Endodermal cell (in vitro differentiated cells): ENCODE results near the gene KCNN2. TPM values are rescaled to one million over a fixed set of nuclear protein-coding genes. Genes with fewer than 3 reads are reported as not detected.

Experiments
- DNase-seq: peaks from one replicate; pipeline ENCODE4 v3.0.0-alpha.2; 2017
- H3K27ac ChIP-seq: 2 replicates; pipeline ENCODE4 v1.5.1; 2013; ENCODE audit warnings: mild to moderate bottlenecking, low read depth, low read length, moderate library complexity
- H3K27me3 ChIP-seq: 2 replicates; pipeline ENCODE4 v1.6.1; 2013; ENCODE audit warnings: mild to moderate bottlenecking, low read length, moderate library complexity; ENCODE audit not compliant: insufficient read depth, control insufficient read depth, poor library complexity, severe bottlenecking
- H3K36me3 ChIP-seq: 2 replicates; pipeline ENCODE4 v1.7.0; 2013; ENCODE audit warnings: mild to moderate bottlenecking, low read length, moderate library complexity; ENCODE audit not compliant: control insufficient read depth, insufficient read depth
- H3K4me1 ChIP-seq: one replicate; pipeline ENCODE4 v1.7.0; 2013; ENCODE audit warnings: low read length; ENCODE audit not compliant: control insufficient read depth, insufficient read depth
- H3K4me3 ChIP-seq: 2 replicates; pipeline ENCODE4 v1.5.1; 2013; ENCODE audit warnings: mild to moderate bottlenecking, low read length, moderate library complexity
- H3K9ac ChIP-seq: 2 replicates; pipeline ENCODE4 v1.6.1; 2013; ENCODE audit warnings: mild to moderate bottlenecking, low read length, moderate library complexity; ENCODE audit not compliant: poor library complexity, severe bottlenecking; ENCODE audit errors: extremely low read depth
- H3K9me3 ChIP-seq: 2 replicates; pipeline ENCODE4 v1.6.1; 2013; ENCODE audit warnings: mild to moderate bottlenecking, low read length, moderate library complexity; ENCODE audit not compliant: control insufficient read depth
- H3K27ac Mint-ChIP-seq: 2 replicates; pipeline ENCODE4 v1.8.0; 2020; ENCODE audit warnings: mixed read lengths
- H3K27me3 Mint-ChIP-seq: 2 replicates; pipeline ENCODE4 v1.8.0; 2021; ENCODE audit warnings: mild to moderate bottlenecking, mixed read lengths; ENCODE audit not compliant: insufficient read depth
- H3K36me3 Mint-ChIP-seq: 2 replicates; pipeline ENCODE4 v1.8.0; 2020; ENCODE audit warnings: low read depth, mixed read lengths
- H3K4me1 Mint-ChIP-seq: 2 replicates; pipeline ENCODE4 v1.8.0; 2020; ENCODE audit warnings: mixed read lengths
- H3K4me3 Mint-ChIP-seq: 2 replicates; pipeline ENCODE4 v1.8.0; 2020; ENCODE audit warnings: mild to moderate bottlenecking, moderate library complexity, mixed read lengths
- H3K9me3 Mint-ChIP-seq: 2 replicates; pipeline ENCODE4 v1.8.0; 2020; ENCODE audit warnings: mild to moderate bottlenecking, mixed read lengths
- CTCF ChIP-seq: fragments of 200-600 bp; sonication (generic); conservative IDR thresholded peaks from 2 replicates; pipeline ENCODE4 v1.5.0; 2021; ENCODE audit warnings: antibody characterized with exemption, mild to moderate bottlenecking
- WGBS, 2 experiments: methylation state at CpG; one replicate each; pipeline versions ENCODE4 v1.1.5 to v1.1.7; 2013; ENCODE audit warnings: missing lambda C conversion rate in 2 of 2, mixed read lengths in 1 of 2; ENCODE audit not compliant: insufficient coverage in 1 of 2, insufficient read length in 1 of 2; 5-methylcytosine and 5-hydroxymethylcytosine counted together
- total RNA-seq, 2 donors: library from RNA; stranded (reverse); fragmentation: NEBNext Ultra II Directional in 1 of 2; extraction: Animal tissue kit (Norgen Biotek cat#: 25700) in 1 of 2; gene quantifications; 2 replicates in 1 of 2; 3 replicates in 1 of 2; pipeline ENCODE4 v1.2.1, GENCODE V29; 2021

KCNN2 gene
- total RNA-seq, 2 donors from 2014 or later = 3.0 to 4.7 TPM

GRCh38 chr5:114367029-114367428 is 5.2 kb downstream of the KCNN2 start:
- no peak overlapping the region for H3K27ac Mint-ChIP-seq
- no peak overlapping the region for H3K9ac ChIP-seq
- peaks cover 19% of the 10 kb centered on the region for H3K27me3 Mint-ChIP-seq
- no peak overlapping the region for H3K4me3 ChIP-seq
- WGBS, 2 experiments = 85% methylated on average over 1 of the region's 2 CpGs; no CpG with 5 or more reads in 1 of the 2 experiments
- peaks cover 5% of the 10 kb centered on the region for H3K4me1 ChIP-seq
- H3K36me3 Mint-ChIP-seq = no peaks in the 10 kb centered on the region
- no peak overlapping the region for H3K27ac ChIP-seq
- no peaks in the 10 kb centered on the region for H3K9me3 ChIP-seq
- no peaks in the 10 kb centered on the region for H3K9me3 Mint-ChIP-seq
- TF ChIP-seq CTCF = no peak
- peaks cover 7% of the 10 kb centered on the region for H3K4me1 Mint-ChIP-seq
- DNase-seq = no peak
- H3K36me3 ChIP-seq = no peaks in the 10 kb centered on the region
- no peak overlapping the region for H3K4me3 Mint-ChIP-seq
- H3K27me3 ChIP-seq = peaks cover 23% of the 10 kb centered on the region

GRCh38 chr5:114369680-114370417 is 8.0 kb downstream of the KCNN2 start:
- 94 to 100% methylated on average over 3 to 7 of the region's 7 CpGs for WGBS, 2 experiments

GRCh38 chr5:114377050-114377844 is 15.4 kb downstream of the KCNN2 start:
- H3K27ac Mint-ChIP-seq = no peak overlapping the region
- peaks cover 17% of the 10 kb centered on the region for H3K4me1 Mint-ChIP-seq
- no peak for TF ChIP-seq CTCF

More at GRCh38 chr5:114369680-114370417, 8.0 kb downstream of the KCNN2 start:
- TF ChIP-seq CTCF = no peak
- peaks cover 11% of the 10 kb centered on the region for H3K4me1 Mint-ChIP-seq
- H3K27me3 Mint-ChIP-seq = no peaks in the 10 kb centered on the region
- H3K27ac Mint-ChIP-seq = no peak overlapping the region
- H3K36me3 Mint-ChIP-seq = no peaks in the 10 kb centered on the region
- no peaks in the 10 kb centered on the region for H3K9me3 Mint-ChIP-seq
- Histone ChIP-seq H3K36me3 (no peaks in the 10 kb centered on the region), H3K9me3 (no peaks in the 10 kb centered on the region), H3K9ac (no peak overlapping the region), H3K4me3 (no peak overlapping the region), H3K27ac (no peak overlapping the region), H3K4me1 (no peaks in the 10 kb centered on the region), H3K27me3 (no peaks in the 10 kb centered on the region)
- no peak for DNase-seq
- no peak overlapping the region for H3K4me3 Mint-ChIP-seq

More at GRCh38 chr5:114377050-114377844, 15.4 kb downstream of the KCNN2 start:
- Histone ChIP-seq H3K27ac (no peak overlapping the region), H3K9me3 (no peaks in the 10 kb centered on the region), H3K9ac (no peak overlapping the region), H3K27me3 (no peaks in the 10 kb centered on the region), H3K4me3 (no peak overlapping the region), H3K36me3 (no peaks in the 10 kb centered on the region), H3K4me1 (no peaks in the 10 kb centered on the region)
- no peaks in the 10 kb centered on the region for H3K9me3 Mint-ChIP-seq
- WGBS, 2 experiments = 77 to 90% methylated on average over 3 to 7 of the region's 7 CpGs
- H3K27me3 Mint-ChIP-seq = no peaks in the 10 kb centered on the region
- H3K36me3 Mint-ChIP-seq = no peaks in the 10 kb centered on the region
- H3K4me3 Mint-ChIP-seq = no peak overlapping the region
- no peak for DNase-seq
